Parietal lobe (tissue), 1 donor: Measurements from ENCODE around the gene UBE3A. TPM values are rescaled to one million over a fixed set of nuclear protein-coding genes. Genes with fewer than 3 reads are reported as not detected.

Experiments used
- total RNA-seq: library from RNA; depleted of rRNA; stranded (reverse); fragments of >200 nt; gene quantifications from one replicate; pipeline ENCODE4 v1.2.3, GENCODE V29; 2014

Gene UBE3A
- total RNA-seq = 245 TPM

GRCh38 chr15:25438601-25439368 is at the start of gene UBE3A:
TSS of gene UBE3A (minus strand) at chr15:25439024. CDS start at chr15:25409107, 29,917 bp downstream.

